Measurements from ENCODE around the gene UMODL1. TPM values are rescaled to one million over a fixed set of nuclear protein-coding genes. Genes with fewer than 3 reads are reported as not detected.
A peak's percentile ranks its signal among the peaks of the same experiment; 100 is the strongest.

UMODL1 gene
- total RNA-seq, 1 experiment from 2014 or later: not detected

- Histone ChIP-seq H3K79me1 (ENCODE audit: insufficient read depth, low read depth, low read length, poor library complexity, severe bottlenecking) (no peaks in the 10 kb centered on the region), H3K4ac (ENCODE audit: low read depth, low read length) (no peak overlapping the region), H4K8ac (replicated peaks; ENCODE audit: insufficient read length, low read depth, low read length) (no peak overlapping the region), H3K56ac (ENCODE audit: insufficient read length, low read depth, low read length) (no peak overlapping the region), H3K14ac (ENCODE audit: insufficient read depth, low read length) (no peak overlapping the region), H4K91ac (ENCODE audit: insufficient read length, low read depth, low read length) (no peak overlapping the region), H3K18ac (ENCODE audit: insufficient read length, low read depth, low read length) (no peak overlapping the region), H2AFZ (ENCODE audit: low read length) (no peak overlapping the region), H2BK120ac (ENCODE audit: low read depth, low read length, poor library complexity, severe bottlenecking) (no peak overlapping the region), H3T11ph (ENCODE audit: low read length) (no peak overlapping the region), H3K27ac (ENCODE audit: insufficient read length, low read depth, low read length) (no peak overlapping the region), H3K23me2 (ENCODE audit: insufficient read length, low read depth, low read length, poor library complexity, severe bottlenecking) (no peaks in the 10 kb centered on the region), H2AK5ac (ENCODE audit: insufficient read length, low read length) (no peak overlapping the region), H4K5ac (ENCODE audit: insufficient read length, low read depth, low read length) (no peak overlapping the region), H3K9me3 (ENCODE audit: control insufficient read depth, low read depth, low read length) (no peaks in the 10 kb centered on the region), H3K23ac (ENCODE audit: insufficient read length, low read depth, low read length) (no peak overlapping the region), H2BK20ac (ENCODE audit: low read depth, low read length, poor library complexity, severe bottlenecking) (no peak overlapping the region), H3K4me1 (ENCODE audit: insufficient read depth, low read length) (no peaks in the 10 kb centered on the region), H3K4me2 (ENCODE audit: insufficient read depth, insufficient read length, low read length) (no peak overlapping the region), H3K9ac (ENCODE audit: extremely low read depth, insufficient read length, low read length) (no peak overlapping the region), H3K79me2 (ENCODE audit: insufficient read depth, low read length) (no peaks in the 10 kb centered on the region), H3K27me3 (ENCODE audit: insufficient read depth, low read length) (no peaks in the 10 kb centered on the region), H2BK5ac (ENCODE audit: insufficient read length, low read length) (no peak overlapping the region), H2BK12ac (ENCODE audit: insufficient read length, low read depth, low read length) (no peak overlapping the region), H4K20me1 (ENCODE audit: control insufficient read depth, insufficient read depth, insufficient read length) (no peaks in the 10 kb centered on the region), H2BK15ac (ENCODE audit: low read depth, low read length) (no peak overlapping the region)
- DNase-seq: no peak
- Mint-ChIP-seq H3K4me1 (peaks cover 0 to 7% of the 10 kb centered on the region in 2 experiments; a peak in 2 of 4 replicates), H3K27ac (peak overlapping the region in 1 of 3 experiments; percentile 70; a peak in 1 of 7 replicates), H3K4me3 (no peak overlapping the region), H3K36me3 (ENCODE audit: insufficient read depth in 1 of 3, low read depth in 3 of 3) (peaks cover 7 to 13% (median 9%) of the 10 kb centered on the region in 3 experiments; a peak in 6 of 7 replicates), H3K9me3 (peaks cover 12 to 16% of the 10 kb centered on the region in 2 experiments), H3K27me3 (ENCODE audit: low read depth) (peaks cover 6% of the 10 kb centered on the region; the same call in 1 of the 2 replicates)
- TF ChIP-seq CTCF (conservative IDR thresholded peaks at IDR 0.05): no peak
- WGBS (ENCODE audit: extremely low coverage, insufficient read length, low lambda C conversion rate): no CpG with 5 or more reads among the region's 8 CpGs
Observed at GRCh38 chr21:42097860-42098454, 26.8 kb downstream of the UMODL1 start.
